Prostate gland (tissue), 2 donors: ENCODE data around the gene TMEM126A.

ENCODE experiments used
- CTCF ChIP-seq, 4 experiments: fragments of 200-600 bp in 2 of 4; fragments of 450-650 bp in 2 of 4; sonication (generic) in 2 of 4; IDR thresholded peaks; 1 replicate in 3 of 4; 2 replicates in 1 of 4; pipeline ENCODE4 v1.5.1; 2016 to 2019; ENCODE audit warnings: antibody characterized with exemption in 4 of 4, mild to moderate bottlenecking in 2 of 4, moderate library complexity in 2 of 4
- POLR2AphosphoS5 ChIP-seq: sonication (generic); formaldehyde crosslinking; IDR thresholded peaks from one replicate; pipeline ENCODE4 v1.6.1; 2017; ENCODE audit warnings: antibody characterized with exemption

DNA sequence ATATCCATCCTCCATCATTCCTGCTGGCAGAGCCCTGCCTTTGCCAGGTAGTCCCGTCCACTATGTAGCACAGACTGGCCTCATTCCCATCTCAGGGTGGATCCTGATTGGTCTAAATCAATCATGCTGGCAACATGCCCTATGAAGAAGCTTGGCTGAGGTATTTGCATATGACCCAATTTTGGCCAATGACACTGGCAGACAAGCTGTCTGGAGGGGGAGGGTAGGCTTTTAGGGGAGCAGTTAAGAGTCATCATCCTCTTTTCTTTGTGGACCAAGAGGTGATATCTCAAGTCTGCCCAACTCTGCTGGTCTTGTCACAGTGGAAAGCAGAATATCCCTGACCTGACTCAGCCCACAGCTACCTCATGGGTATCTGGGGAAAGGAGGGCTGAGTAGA is 33.1 kb downstream of the TMEM126A start:
- TF ChIP-seq CTCF (IDR thresholded peaks at IDR 0.05) = no peak
- TF ChIP-seq POLR2AphosphoS5 = no peak
